WERI-Rb-1 (cell line): ENCODE measurements around the gene PHYH.

Experiments used
- DNase-seq: peaks from one replicate; pipeline ENCODE4 v3.0.0-alpha.2; 2020
- H3K27ac ChIP-seq: fragments of 250-450 bp; sonication (Bioruptor Pico); 2 replicates; pipeline ENCODE4 v1.5.1; 2020; ENCODE audit warnings: mild to moderate bottlenecking, moderate library complexity
- H3K27me3 ChIP-seq: fragments of 250-450 bp; sonication (Bioruptor Pico); 2 replicates; pipeline ENCODE4 v1.5.1; 2021; ENCODE audit warnings: mild to moderate bottlenecking, low read depth, moderate library complexity; ENCODE audit not compliant: insufficient read depth, severe bottlenecking
- H3K36me3 ChIP-seq: fragments of 250-450 bp; sonication (Bioruptor Pico); 2 replicates; pipeline ENCODE4 v1.5.1; 2020; ENCODE audit warnings: mild to moderate bottlenecking, moderate library complexity
- H3K4me3 ChIP-seq: 2 replicates; pipeline ENCODE4 v1.5.1; 2011; ENCODE audit warnings: low read depth, mild to moderate bottlenecking, control low read depth, low read length
- H3K9me3 ChIP-seq: fragments of 250-450 bp; sonication (Bioruptor Pico); 2 replicates; pipeline ENCODE4 v1.5.1; 2021; ENCODE audit warnings: mild to moderate bottlenecking, moderate library complexity; ENCODE audit not compliant: severe bottlenecking
- TF ChIP-seq, protein P1 (sequence below): IDR thresholded peaks from 2 replicates; pipeline ENCODE4 v1.5.1; 2011; ENCODE audit warnings: low read depth, mild to moderate bottlenecking, control low read depth, inconsistent platforms, low read length

Gene PHYH

DNA sequence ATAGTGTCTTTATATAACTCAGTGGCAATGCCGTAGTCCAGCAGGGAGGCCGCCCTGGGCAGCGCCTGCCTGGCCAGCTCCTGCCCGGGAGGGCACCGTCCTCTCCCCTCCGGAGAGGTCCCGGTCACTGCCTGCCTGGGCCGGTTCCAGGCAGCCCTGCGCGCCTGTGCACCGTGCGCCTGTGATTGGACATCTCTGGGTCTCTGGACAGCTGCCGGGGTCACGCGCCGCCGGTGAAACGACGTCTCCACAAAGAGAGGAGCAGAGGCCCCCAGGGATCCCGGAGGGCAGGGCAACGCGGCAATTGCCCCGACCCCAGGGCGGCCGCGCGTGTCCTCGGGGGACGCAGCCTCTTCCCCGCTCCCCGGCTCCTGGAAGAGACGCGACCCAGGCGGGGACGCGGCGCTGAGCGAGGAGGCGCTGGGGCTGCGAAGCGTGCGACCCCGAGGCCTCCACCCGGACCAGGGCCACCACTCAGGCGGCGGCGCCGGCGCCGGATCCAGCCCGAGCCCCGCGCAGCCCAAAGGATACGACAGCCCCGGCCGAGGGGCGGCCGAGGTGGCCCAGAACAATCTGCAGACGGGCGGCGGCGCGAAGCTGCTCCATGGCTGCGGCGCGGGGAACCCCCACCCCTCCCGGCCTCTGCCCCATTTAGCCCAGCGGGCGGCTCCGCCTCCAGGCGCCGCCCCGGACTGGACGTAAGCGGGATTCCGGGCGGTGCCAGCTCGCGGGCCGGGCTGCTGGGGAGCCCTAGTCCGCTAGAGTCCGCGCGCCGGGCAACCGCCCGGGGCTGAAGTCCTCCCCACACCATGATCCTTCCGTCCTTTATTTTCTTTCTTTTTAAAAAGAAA is at the start of gene PHYH:
PHYH (minus strand) TSS at position 628 of the 851 bp plus-strand sequence; CDS start at position 606, 22 bp downstream.
- no peaks in the 10 kb centered on the region for H3K27me3 ChIP-seq
- TF ChIP-seq, protein P1, sequence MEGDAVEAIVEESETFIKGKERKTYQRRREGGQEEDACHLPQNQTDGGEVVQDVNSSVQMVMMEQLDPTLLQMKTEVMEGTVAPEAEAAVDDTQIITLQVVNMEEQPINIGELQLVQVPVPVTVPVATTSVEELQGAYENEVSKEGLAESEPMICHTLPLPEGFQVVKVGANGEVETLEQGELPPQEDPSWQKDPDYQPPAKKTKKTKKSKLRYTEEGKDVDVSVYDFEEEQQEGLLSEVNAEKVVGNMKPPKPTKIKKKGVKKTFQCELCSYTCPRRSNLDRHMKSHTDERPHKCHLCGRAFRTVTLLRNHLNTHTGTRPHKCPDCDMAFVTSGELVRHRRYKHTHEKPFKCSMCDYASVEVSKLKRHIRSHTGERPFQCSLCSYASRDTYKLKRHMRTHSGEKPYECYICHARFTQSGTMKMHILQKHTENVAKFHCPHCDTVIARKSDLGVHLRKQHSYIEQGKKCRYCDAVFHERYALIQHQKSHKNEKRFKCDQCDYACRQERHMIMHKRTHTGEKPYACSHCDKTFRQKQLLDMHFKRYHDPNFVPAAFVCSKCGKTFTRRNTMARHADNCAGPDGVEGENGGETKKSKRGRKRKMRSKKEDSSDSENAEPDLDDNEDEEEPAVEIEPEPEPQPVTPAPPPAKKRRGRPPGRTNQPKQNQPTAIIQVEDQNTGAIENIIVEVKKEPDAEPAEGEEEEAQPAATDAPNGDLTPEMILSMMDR, result no peak
- H3K27ac ChIP-seq, result peak within 1 kb of the TSS; percentile 84
- peak; percentile 70 for DNase-seq
- H3K36me3 ChIP-seq, result no peaks in the 10 kb centered on the region
- H3K4me3 ChIP-seq, result peak within 1 kb of the TSS; percentile 44
- H3K9me3 ChIP-seq, result no peaks in the 10 kb centered on the region

DNA sequence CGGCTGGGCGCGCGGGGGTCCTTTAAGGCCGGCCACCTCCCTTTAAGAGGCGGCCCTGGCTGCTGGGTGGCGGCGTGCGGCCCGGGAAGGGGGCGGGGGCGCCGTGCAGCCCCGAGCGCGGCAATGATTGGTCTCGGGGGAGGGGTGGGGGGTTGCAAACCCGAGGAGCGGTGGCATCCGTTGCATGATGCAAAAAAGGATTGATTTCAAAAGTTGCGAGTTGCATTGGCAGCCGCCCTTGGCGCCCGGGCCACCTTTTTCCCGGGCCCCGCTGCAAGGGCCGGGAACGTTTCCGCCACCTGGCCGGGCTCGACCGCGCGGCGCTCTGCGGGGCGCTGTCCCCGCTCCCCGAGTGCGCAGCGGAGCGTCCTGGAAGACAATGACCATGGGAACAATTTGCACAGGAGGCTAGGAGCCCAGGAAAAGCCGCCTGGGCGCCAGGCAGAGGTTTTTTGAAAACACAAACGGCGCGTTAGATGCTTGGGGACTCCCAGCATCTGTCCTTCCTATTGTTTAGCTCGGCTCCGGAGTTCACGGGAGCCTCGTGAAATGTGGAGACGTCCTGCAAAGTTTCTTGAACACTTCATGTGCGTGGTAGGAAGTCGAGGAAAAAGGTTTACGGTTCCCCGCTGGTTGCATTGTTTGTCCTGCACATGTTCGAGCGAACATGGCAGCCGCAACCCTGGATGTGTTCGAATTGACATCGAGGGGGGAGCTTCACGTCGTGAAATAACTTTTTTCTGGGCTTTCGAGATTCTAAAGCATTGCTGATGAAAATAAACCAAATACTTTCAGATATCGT is 48.6 kb upstream of the PHYH start, which contains the start of gene SEPHS1:
SEPHS1 (minus strand) TSS at position 78 of the 802 bp plus-strand sequence. CDS start 3,343 bp downstream, outside the sequence.
- Histone ChIP-seq H3K27me3 (no peaks in the 10 kb centered on the region), H3K36me3 (peaks cover 5% of the 10 kb centered on the region), H3K27ac (peak within 1 kb of the TSS; percentile 93), H3K4me3 (peak within 1 kb of the TSS; percentile 61), H3K9me3 (no peaks in the 10 kb centered on the region)
- TF ChIP-seq, protein P1, result no peak
- DNase-seq, result peak; percentile 79

DNA sequence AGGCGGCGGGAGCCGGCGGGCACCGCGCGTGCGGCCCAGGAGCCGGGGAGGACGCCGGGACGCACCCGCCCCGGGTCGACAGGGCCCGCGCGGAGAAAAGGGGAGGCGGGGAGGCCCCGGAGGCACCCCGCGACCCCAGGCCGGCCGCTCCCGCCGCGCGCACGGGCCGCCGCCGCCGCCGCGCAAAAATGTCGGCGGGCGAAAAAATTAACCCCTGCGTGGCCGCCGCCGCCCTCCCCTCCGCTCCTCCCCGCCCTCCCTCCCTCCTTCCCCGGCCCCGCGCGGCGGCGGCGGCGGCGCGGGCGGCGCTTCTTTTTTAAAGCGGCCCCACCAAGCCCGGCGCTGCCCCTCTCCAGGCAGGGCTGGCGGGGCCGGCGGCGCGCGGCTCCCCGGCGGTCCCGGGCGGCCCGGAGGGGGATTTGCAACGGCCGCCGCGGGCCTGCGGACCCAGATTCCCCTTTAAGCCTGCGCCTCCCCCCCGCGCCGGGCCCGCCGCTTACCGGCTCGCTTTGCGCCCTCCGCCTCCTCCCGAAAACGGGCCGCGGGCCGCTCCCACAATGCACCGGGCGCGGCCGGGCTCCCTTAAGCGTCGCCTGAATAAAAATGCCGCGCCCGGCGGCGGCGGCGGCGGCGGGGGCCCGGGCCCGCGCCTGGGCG is 47.8 kb upstream of the PHYH start:
- Histone ChIP-seq H3K27ac (peak overlapping the region; percentile 93), H3K4me3 (peak overlapping the region; percentile 61; the same call in 1 of the 2 replicates)

DNA sequence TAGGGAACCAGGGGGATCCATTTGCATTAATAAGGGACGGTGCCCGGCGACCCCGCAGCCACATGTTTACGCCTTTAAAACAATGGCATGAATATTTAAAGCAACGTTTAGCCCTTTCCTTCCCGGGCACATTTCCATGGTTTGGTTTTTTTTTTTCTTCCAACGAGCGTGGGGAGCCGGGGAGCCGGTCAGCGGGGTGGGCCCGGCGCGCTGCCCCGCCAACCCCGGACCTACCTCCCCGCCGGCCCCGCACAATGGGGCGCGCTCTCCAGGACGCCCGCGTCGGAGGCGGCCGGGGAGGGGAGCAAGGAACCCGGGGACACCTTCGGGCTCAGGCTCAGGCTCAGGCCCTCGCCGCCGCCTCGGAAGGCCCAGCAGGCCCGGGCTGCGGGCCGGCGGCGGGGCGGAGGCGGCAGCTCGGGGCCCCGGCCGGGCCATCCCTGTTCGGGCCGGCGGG is 47.2 kb upstream of the PHYH start:
- no peaks in the 10 kb centered on the region for H3K27me3 ChIP-seq
- DNase-seq, result no peak

More for the DNA sequence above, 47.8 kb upstream of the PHYH start:
- peaks cover 9% of the 10 kb centered on the region for H3K36me3 ChIP-seq
- H3K9me3 ChIP-seq, result no peaks in the 10 kb centered on the region
- peak; percentile 72 for DNase-seq
- TF ChIP-seq, protein P1, result no peak
- H3K27me3 ChIP-seq, result no peaks in the 10 kb centered on the region

More for the DNA sequence above, 47.2 kb upstream of the PHYH start:
- Histone ChIP-seq H3K27ac (peak overlapping the region; percentile 91), H3K9me3 (no peaks in the 10 kb centered on the region), H3K4me3 (peak overlapping the region; percentile 61), H3K36me3 (peaks cover 9% of the 10 kb centered on the region)
- TF ChIP-seq, protein P1, result no peak
